HEK293T (cell line): ENCODE results near the gene NCAPD2.

ENCODE experiments used
- CTCF ChIA-PET: fragments of 350-600 bp; formaldehyde crosslinking; extraction: SDS; loops from one replicate; lab custom pipeline; 2021; ENCODE audit warnings: antibody characterized with exemption, inconsistent platforms; lab: Yijun Ruan, JAX
- POLR2A ChIA-PET: fragments of 350-600 bp; formaldehyde crosslinking; extraction: SDS; loops from one replicate; lab custom pipeline; 2020; ENCODE audit warnings: antibody characterized with exemption, inconsistent platforms; lab: Yijun Ruan, JAX
- DNase-seq: peaks from one replicate; pipeline ENCODE4 v3.0.0; 2012; ENCODE audit warnings: mixed read lengths; ENCODE audit errors: extremely low spot score
- ARNT ChIP-seq: fragments of 450-650 bp; IDR thresholded peaks from 2 replicates; pipeline ENCODE4 v1.6.1; 2017; ENCODE audit warnings: mild to moderate bottlenecking
- BHLHE40 ChIP-seq: fragments of 450-650 bp; IDR thresholded peaks from 2 replicates; pipeline ENCODE4 v1.6.1; 2016; ENCODE audit warnings: mild to moderate bottlenecking, moderate library complexity, borderline replicate concordance
- CTBP1 ChIP-seq: fragments of 450-650 bp; IDR thresholded peaks from 2 replicates; pipeline ENCODE4 v1.6.1; 2016; ENCODE audit warnings: borderline replicate concordance
- ELF4 ChIP-seq: fragments of 450-650 bp; IDR thresholded peaks from 2 replicates; pipeline ENCODE4 v1.6.1; 2017; ENCODE audit warnings: antibody characterized with exemption
- FOXA1 ChIP-seq: fragments of 450-650 bp; IDR thresholded peaks from 2 replicates; pipeline ENCODE4 v1.6.1; 2016; ENCODE audit warnings: mild to moderate bottlenecking
- FOXK2 ChIP-seq: fragments of 450-650 bp; IDR thresholded peaks from 2 replicates; pipeline ENCODE4 v1.6.1; 2016; ENCODE audit warnings: mild to moderate bottlenecking
- FOXM1 ChIP-seq: fragments of 450-650 bp; IDR thresholded peaks from 2 replicates; pipeline ENCODE4 v1.6.1; 2017; ENCODE audit warnings: mild to moderate bottlenecking, borderline replicate concordance
- HDGF ChIP-seq: fragments of 450-650 bp; IDR thresholded peaks from 2 replicates; pipeline ENCODE4 v1.6.1; 2017; ENCODE audit warnings: antibody characterized with exemption, borderline replicate concordance
- L3MBTL2 ChIP-seq: fragments of 450-650 bp; conservative IDR thresholded peaks from 2 replicates; pipeline ENCODE4 v1.6.1; 2016; ENCODE audit warnings: mild to moderate bottlenecking
- LEF1 ChIP-seq: fragments of 450-650 bp; IDR thresholded peaks from 2 replicates; pipeline ENCODE4 v1.6.1; 2017; ENCODE audit warnings: mild to moderate bottlenecking, borderline replicate concordance
- NFRKB ChIP-seq: fragments of 450-650 bp; IDR thresholded peaks from 2 replicates; pipeline ENCODE4 v1.6.1; 2016; ENCODE audit warnings: mild to moderate bottlenecking, moderate library complexity
- SP1 ChIP-seq: fragments of 450-650 bp; IDR thresholded peaks from 2 replicates; pipeline ENCODE4 v1.6.1; 2017
- SUZ12 ChIP-seq: fragments of 450-650 bp; IDR thresholded peaks from 2 replicates; pipeline ENCODE4 v1.6.1; 2016; ENCODE audit warnings: mild to moderate bottlenecking
- TARDBP ChIP-seq: fragments of 450-650 bp; IDR thresholded peaks from 2 replicates; pipeline ENCODE4 v1.6.1; 2016
- ZNF384 ChIP-seq: fragments of 450-650 bp; IDR thresholded peaks from 2 replicates; pipeline ENCODE4 v1.6.1; 2016
- TF ChIP-seq, protein P1 (sequence below): fragments of 450-650 bp; IDR thresholded peaks from 2 replicates; pipeline ENCODE4 v1.6.1; 2016

NCAPD2 gene

DNA sequence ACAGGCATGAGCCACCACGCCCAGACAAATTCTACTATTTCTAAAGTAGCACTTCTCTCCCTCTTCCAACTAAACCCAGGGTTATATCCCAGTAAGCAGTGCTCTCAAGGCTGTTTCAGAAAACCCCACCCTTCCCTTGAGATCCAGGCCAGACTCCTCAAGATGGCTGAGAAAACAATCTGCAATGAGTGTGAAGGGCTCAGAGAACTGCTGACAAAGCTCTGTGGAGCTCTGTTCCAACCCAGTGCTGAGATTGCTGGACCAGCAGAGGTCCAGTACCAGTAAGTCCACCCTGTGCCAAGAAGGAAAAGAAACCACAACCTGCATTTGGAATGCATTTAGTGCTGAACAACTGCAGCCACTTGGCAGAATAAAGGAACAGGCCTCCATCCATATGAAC lies 65.6 kb downstream of the NCAPD2 start:
- TF ChIP-seq L3MBTL2 (no peak), CTBP1 (no peak), FOXK2 (no peak), ELF4 (no peak), HDGF (no peak), LEF1 (no peak), NFRKB (no peak), BHLHE40 (no peak), SP1 (no peak), ZNF384 (no peak)
- TF ChIP-seq, protein P1, sequence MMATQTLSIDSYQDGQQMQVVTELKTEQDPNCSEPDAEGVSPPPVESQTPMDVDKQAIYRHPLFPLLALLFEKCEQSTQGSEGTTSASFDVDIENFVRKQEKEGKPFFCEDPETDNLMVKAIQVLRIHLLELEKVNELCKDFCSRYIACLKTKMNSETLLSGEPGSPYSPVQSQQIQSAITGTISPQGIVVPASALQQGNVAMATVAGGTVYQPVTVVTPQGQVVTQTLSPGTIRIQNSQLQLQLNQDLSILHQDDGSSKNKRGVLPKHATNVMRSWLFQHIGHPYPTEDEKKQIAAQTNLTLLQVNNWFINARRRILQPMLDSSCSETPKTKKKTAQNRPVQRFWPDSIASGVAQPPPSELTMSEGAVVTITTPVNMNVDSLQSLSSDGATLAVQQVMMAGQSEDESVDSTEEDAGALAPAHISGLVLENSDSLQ: no peak
- POLR2A ChIA-PET: interaction anchor here (4.1 kb wide), 1 partner anchor 9 kb away, joined by 34 read pairs; the partner anchor contains the start of gene NOP2
- CTCF ChIA-PET: interaction anchor here (0.6 to 1.2 kb wide), 4 partner anchors 22 to 88 kb away, joined by 3 to 7 read pairs (median 3); no protein-coding TSS in a partner anchor

DNA sequence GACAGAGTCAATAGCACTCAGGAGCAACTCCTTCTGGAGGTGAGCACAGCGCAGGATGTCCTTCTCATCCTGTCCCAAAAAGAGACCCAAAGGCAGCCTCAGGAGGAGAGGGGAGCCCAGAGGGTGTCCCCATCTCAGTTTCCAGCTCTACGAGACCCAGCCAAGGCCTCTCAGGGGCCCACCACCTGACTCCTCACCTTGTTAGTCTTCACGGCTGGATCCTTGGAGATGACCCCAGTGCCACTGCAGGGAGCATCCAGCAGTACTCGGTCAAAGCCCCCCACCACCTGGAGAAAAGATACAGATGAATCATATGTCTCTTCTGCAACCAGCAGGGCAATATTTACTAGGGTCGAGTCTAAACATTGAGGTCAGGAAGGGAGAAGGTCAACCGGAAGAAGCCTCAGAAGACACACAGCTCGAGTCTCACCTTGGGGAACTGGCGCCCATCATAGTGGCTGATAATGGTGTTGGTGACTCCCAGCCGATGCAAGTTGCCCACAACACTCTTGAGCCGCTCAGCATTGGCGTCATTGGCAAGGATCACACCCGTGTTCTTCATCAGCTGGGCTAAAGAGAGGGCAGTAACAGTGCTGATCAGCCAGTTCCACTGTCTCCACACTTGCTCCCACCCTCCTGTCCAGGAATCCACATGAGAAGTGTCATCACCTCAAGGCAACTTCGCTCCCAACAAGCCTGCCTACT lies 66.8 kb downstream of the NCAPD2 start:
- TF ChIP-seq L3MBTL2: no peak
- TF ChIP-seq FOXM1: no peak
- no peak for TF ChIP-seq ZNF384
- TF ChIP-seq CTBP1: no peak
- no peak for TF ChIP-seq FOXA1
- TF ChIP-seq BHLHE40: no peak
- TF ChIP-seq ELF4: no peak
- TF ChIP-seq SUZ12: no peak
- no peak for TF ChIP-seq SP1
- no peak for TF ChIP-seq LEF1
- TF ChIP-seq TARDBP: no peak
- TF ChIP-seq HDGF: no peak
- TF ChIP-seq ARNT: no peak
- TF ChIP-seq NFRKB: no peak
- no peak for TF ChIP-seq FOXK2
- TF ChIP-seq, protein P1: no peak
- ChIA-PET CTCF (interaction anchor here (0.6 to 1.2 kb wide), 2 partner anchors 23 to 102 kb away, joined by 3 read pairs; no protein-coding TSS in a partner anchor), POLR2A (interaction anchor here (1.3 to 1.4 kb wide), 2 partner anchors 67 to 129 kb away, joined by 3 to 4 read pairs; partner anchors contain the start of genes MRPL51 and ZNF384)
- no peak for DNase-seq

More for the DNA sequence above, 65.6 kb downstream of the NCAPD2 start:
- DNase-seq: no peak

DNA sequence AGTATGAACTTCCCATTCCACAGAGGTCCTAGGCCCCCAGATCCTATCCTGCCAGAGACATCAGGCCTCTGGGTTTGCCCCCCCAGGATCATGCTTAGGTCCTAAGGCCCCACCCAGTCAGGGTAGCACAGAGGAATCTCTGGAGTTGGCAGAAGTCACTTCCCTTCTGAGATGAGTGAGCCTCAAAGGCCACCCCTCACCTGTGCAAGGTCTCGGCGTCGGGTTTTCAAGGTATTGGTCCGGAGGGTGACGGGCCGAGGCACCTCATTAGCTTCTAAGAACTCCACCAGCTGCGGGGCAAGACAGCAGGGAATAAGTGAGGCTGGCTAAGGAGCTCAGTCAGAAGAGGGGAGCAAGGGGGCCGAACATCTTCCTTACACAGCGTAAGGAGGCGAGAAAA lies 69.0 kb downstream of the NCAPD2 start:
- POLR2A ChIA-PET: no interaction called here
- CTCF ChIA-PET: interaction anchor here (0.5 to 2.1 kb wide), 3 partner anchors 11 to 122 kb away, joined by 3 to 6 read pairs (median 5); no protein-coding TSS in a partner anchor

DNA sequence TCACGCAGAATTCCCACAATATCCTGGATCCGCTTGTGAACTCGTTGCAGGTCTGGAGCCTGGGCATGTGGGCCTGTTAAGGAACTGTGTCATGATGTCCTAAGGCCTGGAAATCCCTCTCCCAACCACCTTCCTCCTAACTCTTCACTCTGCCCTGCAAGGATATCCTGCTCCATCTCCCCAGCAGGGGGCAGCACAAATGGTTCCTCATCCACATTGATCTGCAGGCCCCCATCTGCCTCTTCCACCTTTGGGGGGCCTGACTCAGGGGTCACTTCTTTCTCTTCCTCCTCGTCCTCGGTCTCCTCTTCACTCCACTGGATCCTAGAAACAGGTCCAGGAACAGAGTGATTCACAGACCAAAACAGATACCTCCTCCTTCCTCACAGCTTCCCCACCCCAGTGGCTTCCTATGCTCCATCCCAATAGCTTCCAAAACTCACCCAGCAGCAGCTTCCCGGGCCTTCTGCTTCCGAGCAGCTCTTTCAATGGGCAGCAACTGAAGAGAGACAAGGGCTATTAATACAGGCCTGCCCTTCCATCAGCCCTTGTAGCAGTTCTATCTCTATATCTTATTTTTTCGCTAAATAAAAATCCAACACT lies 69.6 kb downstream of the NCAPD2 start:
- peak; percentile 59 for DNase-seq
- ChIA-PET CTCF (interaction anchor here (0.6 to 2.1 kb wide), 8 partner anchors 9 to 253 kb away, joined by 3 to 6 read pairs (median 4); no protein-coding TSS in a partner anchor), POLR2A (interaction anchor here (1.0 kb wide), 2 partner anchors 30 to 265 kb away, joined by 3 to 4 read pairs; partner anchors contain the start of gene GAPDH)
- no peak for TF ChIP-seq TARDBP
- TF ChIP-seq ARNT: no peak
- no peak for TF ChIP-seq BHLHE40
- TF ChIP-seq FOXK2: no peak
- TF ChIP-seq ELF4: no peak
- no peak for TF ChIP-seq NFRKB
- TF ChIP-seq L3MBTL2: no peak
- TF ChIP-seq, protein P1: no peak
- no peak for TF ChIP-seq FOXM1
- no peak for TF ChIP-seq FOXA1
- no peak for TF ChIP-seq LEF1
- no peak for TF ChIP-seq SUZ12
- TF ChIP-seq ZNF384: no peak
- TF ChIP-seq SP1: no peak
- no peak for TF ChIP-seq CTBP1
- no peak for TF ChIP-seq HDGF

More for the DNA sequence above, 69.0 kb downstream of the NCAPD2 start:
- TF ChIP-seq HDGF: no peak
- no peak for TF ChIP-seq ZNF384
- TF ChIP-seq LEF1: no peak
- no peak for DNase-seq

DNA sequence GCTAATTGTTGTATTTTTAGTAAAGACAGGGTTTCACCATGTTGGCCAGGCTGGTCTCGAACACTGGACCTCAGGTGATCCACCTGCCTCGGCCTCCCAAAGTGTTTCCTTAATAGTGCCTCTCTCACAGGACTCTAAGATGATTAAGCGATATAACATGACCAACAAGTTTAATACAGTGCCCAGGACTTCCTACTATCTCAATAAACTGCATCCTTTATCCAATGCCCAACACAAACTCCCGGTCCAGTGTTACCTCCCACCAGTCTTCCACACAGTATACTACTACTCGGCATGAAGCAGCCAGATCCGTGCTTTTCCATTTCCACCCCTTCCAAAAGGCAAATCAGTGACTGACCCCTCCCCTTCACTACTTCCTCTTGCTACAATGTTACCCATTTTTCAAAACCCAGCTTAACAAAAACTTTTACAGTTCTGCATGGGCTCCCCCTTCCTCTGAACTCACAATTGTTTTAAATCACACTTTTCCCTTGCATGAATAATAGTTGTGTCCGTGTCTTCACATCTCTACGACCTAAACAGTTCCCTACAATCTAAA lies 73.3 kb downstream of the NCAPD2 start:
- ChIA-PET POLR2A (interaction anchor here (0.6 to 2.6 kb wide), 8 partner anchors 9 to 122 kb away, joined by 3 to 34 read pairs (median 5); partner anchors contain the start of genes VAMP1 and ZNF384), CTCF (interaction anchor here (2.2 kb wide), 1 partner anchor 9 kb away, joined by 7 read pairs; no protein-coding TSS in a partner anchor)
- TF ChIP-seq ZNF384: no peak
- no peak for TF ChIP-seq LEF1
- no peak for TF ChIP-seq L3MBTL2
- no peak for TF ChIP-seq ELF4
- TF ChIP-seq, protein P1: no peak
- no peak for TF ChIP-seq SUZ12
- no peak for DNase-seq
